Stimulated activated CD4-positive, alpha-beta T cell treated with anti-CD3 and anti-CD28 coated beads, Interleukin-4, amount 100 ng/mL, for 1 hour (primary cell): ENCODE measurements around the gene PPIF.

Experiments
- DNase-seq: peaks from one replicate; pipeline ENCODE4 v3.0.0-alpha.2; 2020

The PPIF gene

DNA sequence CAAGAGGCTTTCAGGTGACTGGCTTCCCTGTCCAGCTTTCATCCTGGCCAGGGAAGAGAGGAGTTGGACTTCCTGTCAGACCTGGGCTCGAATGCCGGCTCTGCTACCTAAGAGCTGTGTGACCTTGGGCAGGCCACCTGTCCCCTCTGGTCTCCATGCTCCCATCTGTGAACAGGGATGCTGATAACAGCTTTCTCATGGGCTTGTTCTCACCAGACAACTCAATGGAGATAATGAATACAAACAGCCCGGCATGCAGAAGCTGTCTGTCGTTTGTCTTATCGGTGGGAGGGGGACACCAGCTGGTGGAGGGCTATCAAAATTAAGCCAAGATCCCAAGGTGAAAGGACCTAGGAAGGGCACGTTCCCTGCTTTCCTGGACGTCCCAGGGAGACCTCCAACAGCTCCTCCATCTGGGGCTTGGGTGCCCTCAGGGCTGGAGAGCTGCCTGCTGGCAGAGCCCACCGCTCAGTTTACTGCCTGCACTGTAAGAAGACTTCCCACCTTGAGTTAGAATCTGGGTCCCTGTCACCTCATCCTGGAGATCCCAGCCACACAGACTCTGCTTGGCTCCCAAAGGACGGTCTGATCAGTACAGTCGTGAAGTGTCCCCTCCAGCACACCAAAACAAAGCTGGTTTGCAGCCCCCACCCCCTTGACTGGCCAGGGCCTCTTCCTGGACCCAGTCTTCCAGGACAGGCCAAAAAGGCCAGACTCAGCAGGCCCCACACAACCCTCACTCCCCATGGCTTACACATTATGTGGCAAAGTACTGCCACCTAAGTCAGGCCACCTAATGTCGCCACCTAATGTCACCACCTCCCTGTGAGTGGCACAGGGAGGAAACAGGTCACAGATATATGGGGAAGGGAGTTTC, 40.9 kb downstream of the PPIF start:
- DNase-seq, result no peak

DNA sequence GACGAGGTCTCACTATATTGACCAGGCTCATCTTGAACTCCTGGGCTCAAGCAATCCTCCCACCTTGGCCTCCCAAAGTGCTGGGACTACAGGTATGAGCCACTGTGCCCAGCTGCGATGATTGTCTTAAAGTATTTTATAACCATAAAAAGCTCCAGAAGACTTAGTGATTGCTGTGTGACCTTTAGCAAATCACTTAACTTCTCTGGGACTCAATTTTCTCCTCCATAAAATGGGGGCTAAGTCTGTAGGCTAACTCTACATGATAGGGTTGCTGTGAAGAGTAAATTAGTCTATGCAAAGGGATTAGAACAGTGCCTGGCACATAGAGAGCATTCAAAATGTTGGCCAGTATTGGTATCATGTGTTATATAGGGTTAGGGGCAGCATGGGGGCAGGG, 42.8 kb downstream of the PPIF start:
- DNase-seq, result no peak

DNA sequence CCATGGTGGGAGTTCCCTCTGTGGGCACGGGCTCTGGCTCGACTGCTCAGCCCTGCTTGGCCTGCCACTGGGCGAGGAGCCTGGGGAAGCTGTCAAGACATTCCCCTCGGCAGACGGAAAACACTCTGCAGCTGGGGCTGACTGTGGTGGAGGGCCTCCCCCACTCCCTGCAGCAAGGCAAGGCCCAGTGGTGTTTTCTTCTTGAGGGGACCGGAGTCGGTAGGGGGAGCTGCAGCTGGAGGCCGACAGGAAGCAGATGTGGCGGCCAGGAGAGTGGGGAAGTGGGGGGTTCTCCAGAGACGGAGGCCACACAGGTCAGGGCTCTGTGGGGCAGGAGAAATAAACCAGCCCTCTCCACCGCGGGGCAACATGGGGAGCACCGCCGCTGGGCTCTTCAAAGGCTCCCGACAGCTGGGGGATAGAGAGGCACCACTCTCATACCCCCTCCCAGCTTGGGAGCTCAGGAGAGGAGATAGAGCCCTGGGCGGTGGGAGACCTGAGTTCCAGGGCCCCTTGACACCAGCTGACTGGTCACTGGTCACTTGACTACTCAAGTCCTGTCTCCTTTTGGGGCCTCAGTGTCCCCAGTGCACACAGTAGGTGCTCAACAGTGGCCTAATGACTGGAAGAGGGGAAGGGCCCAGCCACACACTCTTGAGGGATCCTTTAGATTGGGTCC, 43.4 kb downstream of the PPIF start:
- DNase-seq, result no peak

DNA sequence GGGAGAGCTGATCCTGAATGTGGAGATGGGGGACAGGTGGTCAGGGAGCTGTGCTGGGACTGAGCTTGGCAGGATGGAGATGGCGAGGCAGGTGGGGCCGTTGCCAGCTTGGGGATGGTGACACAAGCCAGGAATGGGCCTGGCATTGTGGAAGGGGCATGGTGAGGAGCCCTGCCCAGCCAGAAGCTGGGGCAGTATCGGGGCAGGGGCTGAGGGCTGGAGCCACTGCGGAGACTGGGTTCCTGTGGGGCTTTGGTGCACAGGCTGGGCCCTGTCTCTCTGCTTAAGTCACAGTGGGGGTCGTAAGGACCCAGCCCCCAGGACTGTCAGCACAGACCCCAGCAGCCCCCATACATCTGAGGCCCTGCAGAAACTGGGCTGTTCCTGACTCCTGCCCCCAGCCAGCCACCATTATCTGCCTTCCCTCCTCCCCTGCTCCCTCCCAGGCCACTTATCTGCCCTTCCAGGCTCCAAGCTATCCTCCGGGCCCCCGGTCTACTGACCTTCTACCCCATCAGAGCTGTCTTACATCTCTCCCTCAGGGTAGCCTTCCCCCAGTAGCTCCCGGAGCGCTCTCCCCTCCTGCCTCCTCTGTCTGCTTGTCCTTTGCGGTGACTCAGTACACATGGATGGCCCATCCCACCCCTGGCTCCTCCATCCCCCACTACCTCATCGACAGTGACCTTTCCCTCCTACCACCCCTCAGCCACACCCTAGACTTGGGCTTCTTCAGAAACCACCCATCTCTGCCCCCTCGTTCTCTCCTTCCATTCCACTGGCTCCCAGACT, 44.2 kb downstream of the PPIF start:
- no peak for DNase-seq

DNA sequence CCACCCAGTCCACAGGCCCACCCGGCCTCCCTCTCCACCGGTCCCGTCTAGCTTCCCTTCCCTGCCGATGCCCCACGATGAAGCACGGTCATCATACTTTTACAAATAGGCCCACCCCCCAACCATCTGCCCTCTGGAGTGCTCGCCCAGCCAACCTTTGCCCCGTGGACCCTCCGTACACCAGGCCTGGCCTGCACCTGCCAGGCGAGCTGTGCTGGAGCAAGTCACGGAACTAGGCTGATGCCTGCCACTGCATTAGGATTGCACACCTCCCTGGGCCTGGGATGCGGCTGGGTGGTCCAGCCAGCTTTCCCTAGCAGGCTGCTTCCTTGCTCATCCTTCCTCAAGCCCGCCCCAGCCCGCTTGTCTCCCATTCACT, 44.7 kb downstream of the PPIF start:
- DNase-seq, result no peak

DNA sequence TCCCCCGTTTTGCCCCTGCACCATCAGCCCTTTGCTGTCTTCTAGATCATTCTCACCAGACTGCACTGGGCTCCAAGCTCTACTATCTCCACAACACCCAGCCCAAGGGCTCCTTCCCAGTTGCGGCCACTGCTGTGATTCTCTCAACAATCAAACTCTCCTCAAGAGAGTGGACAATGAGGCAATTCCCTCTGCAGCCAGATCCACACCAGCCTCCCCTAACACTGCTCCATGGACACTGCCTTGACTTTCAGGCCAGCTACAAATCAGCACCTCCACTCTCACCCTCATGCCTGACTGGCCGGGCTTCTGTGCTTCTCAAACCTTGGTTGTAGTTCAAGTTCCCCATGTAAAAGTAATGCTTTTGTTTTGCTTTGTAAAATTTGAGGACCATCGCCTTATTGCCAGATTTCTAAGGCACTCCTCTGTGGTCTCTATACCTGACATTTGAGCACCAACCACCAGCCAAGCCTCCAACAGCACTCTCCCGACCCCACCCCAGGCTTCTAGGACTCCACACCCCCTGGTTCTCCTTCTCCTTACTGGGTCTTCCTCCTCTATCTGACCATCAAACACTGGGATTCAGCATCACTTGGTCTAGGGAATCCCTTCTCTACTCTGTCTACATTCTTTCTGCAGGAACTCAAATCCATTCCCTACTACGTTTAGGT, 45.4 kb downstream of the PPIF start:
- DNase-seq, result no peak

DNA sequence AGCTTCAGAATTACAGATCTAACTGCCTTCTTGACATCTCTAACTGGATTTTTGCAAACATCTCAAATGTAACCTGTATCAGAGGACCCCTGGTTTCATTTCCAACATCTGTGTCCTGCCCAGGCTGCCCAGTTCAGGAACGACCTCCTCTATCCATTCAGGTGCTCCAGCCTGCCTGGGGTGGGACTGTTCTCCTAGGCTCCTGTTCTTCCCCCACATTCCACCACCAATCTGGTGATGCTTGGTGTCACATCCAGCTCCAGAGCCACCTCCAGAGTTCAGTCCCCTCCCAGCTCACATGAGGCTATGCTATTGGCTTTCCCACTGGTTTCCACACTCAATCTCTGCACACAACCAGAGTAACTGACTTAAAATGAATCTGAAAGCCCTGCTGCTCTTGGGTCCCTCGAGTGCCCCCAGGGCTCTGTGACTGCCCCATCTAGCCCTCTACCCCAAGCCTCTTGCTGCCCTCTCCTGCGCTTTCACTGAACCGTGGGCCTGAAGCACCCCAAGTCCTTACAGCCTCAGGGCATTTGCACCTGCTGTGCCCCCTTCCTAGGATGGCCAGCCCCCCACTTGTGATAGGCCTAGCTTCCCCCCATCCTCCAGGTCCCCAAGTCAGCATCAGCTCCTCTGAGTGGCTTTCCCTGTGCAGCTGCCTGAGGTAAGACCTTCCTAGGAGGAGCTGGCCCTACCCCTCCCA, 46.1 kb downstream of the PPIF start:
- no peak for DNase-seq

DNA sequence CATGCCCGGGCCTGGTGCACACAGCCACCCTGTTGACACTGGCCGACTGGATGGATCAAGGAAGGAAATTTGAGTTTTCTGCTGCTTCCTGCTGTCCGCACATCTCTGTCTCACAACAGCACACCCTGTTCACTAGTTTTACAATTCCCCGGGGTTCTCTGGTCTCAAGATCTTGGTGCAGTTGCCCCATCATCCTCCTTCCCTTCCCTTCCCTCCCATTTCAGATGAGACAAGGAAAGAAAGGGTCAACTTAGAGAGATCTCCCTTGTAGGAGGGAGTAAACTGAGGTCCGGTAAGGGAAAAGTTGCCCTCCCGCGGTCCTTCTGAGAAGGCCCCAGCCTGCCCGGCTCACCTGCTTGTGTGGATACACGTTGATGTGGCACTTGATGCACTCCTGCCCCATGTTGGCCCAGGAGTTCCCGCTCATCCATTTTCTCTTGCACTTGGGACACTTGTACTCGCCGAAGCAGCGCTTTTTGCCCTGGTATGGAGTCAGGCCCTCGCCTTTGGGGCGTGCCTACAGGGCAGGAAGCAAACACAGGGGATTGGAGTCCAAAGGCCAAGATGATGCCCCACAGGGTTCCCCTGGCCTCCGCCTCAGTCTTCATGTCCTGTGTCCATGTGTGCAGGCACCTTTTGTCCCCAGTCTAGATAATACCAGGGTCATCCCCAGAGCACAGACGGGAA, 46.8 kb downstream of the PPIF start:
- no peak for DNase-seq

DNA sequence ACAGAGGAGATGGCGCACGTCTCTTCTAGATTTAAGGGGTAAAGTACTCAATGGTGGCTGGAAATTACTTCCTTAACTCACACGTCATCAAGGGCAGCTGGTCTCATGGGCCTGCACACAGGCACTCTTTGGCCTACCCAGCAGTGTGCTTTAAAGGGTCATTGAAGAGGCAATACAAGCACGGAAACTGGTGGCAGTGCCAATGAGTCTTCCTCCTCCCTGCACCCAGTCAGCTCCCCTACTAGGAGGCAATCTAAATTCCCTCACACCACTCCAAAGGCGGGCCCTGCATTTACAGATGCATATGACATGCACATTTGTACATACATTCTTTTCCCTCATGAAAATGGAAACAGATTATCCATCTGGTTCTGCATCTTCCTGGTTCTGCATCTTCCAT, 47.4 kb downstream of the PPIF start:
- DNase-seq, result no peak

DNA sequence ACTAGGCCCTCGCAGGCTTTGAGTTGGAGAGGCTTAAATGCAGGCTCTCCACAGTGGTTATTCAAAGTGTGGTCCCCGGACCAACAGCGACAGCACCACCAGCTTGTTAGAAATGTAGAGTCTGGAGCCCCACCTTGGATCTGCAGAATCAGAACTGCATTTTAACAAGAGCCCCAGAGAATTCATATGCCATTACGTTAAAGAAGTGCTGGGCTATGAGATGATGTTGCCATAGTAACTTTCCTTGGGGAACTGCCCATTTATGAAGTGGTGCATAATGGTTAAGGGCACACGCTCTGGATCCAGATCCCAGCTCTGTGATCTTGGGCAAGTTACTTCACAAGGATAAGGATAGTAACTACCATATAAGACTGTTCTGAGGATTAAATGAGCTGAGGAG, 49.3 kb downstream of the PPIF start:
- no peak for DNase-seq

DNA sequence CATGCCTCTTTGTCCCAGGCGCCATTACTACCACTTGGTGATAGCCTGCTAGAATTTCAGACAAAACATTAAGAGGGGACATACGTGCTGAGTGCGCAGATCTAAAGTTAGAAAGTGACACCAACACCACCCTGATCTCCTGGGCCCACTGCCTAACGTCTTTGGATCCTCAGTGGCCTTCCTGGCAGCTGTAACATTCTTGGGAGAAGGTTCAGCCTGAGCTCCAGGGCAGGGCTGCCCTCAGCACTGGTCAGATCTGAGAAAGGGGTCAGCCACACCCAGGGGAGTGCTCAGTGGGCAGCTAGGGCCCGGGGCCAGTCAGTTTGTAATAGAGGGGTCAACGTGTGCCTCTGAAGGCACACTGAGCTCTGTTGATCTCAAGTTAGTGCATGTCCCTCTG, 49.8 kb downstream of the PPIF start:
- no peak for DNase-seq

DNA sequence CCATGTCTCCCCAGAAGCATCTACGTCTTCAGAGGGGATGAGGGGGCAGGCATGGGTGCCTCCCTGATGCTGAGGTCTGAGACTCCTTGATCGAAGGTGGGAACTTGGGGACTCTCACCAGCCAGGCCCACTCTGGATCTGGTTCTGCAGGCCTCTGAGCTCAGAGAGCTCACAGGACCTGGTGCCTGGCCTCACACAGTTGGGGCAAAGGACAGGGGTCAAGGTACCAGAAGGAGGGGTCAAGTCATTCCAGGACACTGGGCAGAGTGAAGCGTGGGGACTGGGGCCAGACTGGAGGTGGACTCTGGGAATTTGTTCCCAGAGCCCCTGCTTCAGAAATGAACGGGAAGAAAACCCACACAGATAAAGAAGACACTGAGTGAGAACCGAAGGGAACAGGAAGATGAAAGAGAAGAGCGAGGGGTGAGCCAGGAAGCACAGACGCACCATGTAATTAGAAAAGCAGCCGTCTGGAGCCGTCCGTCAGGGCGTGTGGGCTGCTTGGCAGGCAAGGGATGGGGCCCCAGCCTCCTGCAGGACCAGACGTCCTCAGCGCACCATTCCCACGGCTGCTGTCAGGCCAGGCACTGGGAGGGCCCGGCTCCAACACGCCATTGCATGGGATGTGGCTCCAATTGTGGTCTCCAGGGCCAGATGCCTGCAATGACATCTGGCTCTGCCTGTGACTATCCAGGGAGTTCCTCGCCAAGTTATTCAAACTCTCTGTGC, 50.5 kb downstream of the PPIF start:
- DNase-seq, result no peak

DNA sequence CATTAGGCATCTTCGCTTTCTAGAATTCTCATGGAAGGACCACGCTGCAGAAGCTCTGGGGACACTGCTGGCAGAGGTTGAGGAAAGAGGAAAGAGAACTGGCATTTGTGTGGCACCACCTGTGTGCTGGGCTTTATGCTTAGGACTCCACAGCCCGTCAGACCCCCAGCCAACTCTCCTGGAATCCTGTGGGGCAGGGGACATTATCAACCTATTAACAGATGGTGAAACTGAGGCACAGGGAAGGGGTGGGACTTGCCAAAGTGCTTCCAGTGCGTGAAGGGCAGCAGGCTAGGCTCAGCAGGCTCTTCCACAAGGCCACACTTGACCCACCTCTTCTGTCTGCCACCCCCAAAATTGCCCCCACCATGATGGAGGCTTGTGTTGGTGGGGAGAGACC, 51.4 kb downstream of the PPIF start:
- DNase-seq, result no peak

DNA sequence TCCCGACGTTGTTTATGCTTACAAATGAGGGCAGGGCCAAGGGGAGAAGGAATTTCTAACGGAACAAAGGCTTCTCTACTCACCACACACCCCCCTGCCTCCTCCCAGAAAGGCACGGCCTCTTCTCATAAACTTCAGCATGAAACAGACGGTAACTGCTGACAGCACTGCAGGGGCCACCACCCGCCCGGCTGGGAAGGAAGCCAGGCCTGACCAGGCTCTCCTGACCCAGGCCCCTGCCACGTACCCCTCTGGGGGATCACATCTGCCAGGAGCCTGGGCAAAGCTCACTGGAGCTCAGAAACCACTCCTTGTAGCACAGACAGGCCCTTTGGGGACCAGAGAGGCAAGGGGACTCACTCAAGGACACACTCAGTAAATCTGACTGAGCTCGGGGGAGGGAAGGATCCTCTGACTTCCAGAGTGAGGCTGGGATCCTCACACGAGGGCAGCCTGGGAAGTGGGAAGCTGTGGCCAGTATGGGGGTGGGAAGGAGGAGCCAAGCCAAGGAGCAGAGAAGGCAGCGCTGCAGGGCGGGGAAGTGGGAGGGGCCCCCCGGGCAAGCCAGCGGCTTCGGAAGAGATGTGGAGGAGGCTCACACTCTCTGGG, 52.1 kb downstream of the PPIF start:
- DNase-seq, result no peak

DNA sequence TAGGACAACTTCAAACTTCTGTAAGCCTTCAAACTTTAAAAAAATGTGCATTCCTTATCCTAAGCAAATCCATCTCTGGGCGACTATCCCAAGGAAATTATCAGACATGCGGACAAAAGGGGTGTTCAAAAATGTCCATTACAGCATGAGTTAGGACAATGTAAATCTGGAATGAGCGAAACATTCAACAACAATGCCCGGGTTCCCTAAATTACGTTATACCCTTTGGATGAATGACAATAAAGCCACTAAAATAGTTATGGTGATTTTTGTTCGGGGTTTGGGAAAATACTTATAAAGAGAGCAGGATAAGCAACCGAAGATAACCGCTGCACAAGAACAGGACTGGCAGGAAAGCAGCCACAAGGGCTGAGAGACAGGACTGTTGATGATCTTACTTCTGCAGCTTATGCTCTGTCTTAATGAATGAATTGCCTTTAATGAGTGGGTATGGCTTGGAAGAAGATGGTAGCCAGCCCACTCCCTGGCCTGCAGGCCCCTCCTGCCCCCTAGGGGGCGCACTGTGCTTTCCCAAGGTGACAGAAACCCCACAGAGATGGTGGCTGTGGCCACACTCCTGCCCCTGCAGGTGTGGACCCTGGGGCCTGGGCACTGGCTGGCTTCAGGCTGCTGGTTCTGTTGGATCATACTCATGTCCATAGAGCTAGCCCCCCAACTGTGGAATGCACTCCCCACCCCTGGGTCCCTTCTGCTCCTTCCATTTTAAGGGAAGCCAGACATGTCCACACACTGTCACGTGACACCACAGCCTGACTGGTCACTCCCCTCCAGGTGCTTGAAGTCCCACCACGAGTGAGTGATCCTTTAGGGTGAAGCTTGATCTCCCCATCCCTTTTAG, 53.1 kb downstream of the PPIF start:
- peak; percentile 42 for DNase-seq

DNA sequence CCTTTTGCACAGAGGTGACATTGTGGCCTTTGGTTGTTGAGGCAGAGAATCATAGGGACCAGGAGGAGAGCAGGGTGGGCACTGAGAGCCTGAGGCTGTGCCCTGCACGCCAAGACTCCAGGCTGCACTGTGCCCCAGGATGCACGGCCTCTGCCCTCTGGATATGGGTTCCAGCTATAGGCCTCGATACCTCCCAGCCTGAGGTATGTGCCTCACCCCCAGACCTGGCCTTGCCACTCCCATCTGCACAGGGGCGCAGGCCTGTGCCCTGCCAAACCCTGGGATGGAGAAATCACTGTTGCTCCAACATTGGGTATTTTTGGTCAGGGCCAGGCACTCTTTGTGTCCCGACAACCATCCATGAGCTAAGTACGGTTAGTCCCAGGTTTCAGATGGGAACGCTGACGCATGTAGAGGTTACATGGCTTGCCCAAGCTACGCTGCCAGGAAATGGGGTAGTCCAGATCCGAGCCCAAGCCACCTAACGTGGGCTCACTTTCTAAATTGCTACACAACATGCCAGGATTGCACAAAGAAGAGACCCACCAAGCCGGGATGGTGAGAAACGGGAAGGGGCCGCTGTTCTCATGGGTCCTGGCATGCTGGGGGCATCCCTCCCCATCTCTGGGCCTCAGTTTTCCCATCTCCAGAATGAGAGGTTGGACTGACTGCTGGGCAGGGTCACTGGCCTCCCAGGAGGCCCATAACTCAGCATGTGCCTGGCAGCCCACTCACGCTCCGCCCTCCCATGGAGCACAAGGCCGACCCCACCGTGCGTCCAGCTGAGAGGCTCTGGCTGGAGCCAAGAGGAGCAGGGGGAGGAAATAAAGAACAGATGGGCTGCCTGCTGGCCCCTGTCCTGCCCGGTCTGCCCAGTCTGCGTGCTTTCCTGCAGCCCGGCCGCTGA, 54.0 kb downstream of the PPIF start:
- no peak for DNase-seq

DNA sequence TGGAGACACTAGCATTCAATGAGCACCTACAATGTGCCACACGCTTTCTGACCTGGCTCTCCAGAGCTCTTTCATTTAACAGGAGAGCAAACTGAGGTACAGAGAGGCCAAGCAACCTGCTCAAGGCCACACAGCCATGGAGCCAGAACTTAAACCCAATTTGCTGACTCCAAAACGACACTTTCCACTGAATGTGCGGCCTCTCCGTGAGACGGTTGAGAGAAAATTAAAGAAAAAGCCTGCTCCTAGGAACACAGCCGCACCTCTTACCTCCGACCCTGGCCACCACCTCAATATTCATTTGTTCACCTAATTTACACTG, 55.3 kb downstream of the PPIF start:
- no peak for DNase-seq

DNA sequence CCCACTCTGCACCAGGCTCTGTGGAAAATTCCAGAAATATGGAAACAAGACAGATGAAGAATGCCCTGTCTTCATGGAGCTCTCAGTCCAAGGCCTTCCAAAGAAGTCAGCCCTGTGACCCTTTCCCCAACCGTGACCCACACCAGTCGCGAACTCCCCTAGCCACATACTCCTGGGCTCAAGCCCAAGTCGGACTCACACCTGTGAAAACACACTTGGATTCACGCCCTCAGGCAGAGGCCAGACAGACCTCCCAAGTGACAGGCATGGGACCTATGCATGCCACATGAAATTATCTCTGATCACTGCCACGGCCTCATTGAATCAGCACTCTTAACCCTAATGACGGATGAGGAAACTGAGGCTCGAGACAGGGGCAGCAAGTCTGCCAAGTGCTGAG, 55.7 kb downstream of the PPIF start:
- DNase-seq, result no peak
